A549 treated with DMSO at 1 μM for 4 hours (cell line): Measurements from ENCODE around the gene SELENOP. TPM values are rescaled to one million over a fixed set of nuclear protein-coding genes. Genes with fewer than 3 reads are reported as not detected.

ENCODE experiments used
- total RNA-seq: library from RNA; stranded (reverse); fragments of 200-300 nt; extraction: Qiagen RNA extraction; gene quantifications from 5 replicates; pipeline ENCODE4 v1.2.3, GENCODE V29; 2022; ENCODE audit warnings: low read depth

The SELENOP gene
- total RNA-seq = 0.10 to 0.72 TPM (median 0.42 TPM) in 5 replicates

DNA sequence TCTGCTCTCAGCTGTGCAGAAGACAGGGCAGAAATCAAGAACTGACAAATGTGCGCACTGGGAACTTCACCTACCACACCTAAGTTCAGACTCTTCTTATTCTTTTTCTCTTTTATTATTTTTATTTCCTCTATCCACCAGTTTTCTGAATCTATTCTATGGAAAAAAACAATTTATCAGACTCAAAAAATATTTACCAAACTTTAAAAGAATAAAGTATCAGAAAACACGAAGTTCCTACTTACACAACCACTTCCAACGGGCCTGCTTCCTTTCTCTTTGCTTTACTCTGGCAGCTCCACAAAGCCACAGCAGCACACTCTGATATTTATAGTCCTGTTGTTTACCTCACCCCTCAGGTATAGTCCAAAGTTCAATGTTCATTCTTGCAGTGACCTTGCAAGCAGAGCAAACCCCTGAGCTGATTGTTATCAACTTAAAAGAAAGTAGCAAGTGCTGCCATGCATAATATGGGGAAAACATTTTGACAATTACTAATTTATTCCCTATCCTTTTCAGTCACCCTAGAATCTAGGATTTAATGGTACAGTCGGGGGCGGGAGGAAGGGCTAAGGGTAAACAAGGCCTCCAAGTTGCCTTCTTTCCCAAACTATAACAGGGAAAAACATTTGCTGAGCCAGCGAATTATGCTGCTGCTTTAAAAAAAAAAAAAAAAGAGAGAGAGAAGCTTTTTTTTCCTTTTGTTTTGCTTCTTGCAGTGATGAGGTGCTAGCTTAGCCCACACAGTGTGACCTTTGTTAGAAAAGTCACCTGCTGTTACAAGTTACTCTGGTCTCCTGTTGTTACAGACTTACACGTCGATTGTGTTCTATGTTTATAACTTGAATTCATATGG is at the start of gene SELENOP:
Gene SELENOP (minus strand): TSS at position 302 of the 856 bp plus-strand sequence. CDS start 3,539 bp downstream, outside the sequence.

DNA sequence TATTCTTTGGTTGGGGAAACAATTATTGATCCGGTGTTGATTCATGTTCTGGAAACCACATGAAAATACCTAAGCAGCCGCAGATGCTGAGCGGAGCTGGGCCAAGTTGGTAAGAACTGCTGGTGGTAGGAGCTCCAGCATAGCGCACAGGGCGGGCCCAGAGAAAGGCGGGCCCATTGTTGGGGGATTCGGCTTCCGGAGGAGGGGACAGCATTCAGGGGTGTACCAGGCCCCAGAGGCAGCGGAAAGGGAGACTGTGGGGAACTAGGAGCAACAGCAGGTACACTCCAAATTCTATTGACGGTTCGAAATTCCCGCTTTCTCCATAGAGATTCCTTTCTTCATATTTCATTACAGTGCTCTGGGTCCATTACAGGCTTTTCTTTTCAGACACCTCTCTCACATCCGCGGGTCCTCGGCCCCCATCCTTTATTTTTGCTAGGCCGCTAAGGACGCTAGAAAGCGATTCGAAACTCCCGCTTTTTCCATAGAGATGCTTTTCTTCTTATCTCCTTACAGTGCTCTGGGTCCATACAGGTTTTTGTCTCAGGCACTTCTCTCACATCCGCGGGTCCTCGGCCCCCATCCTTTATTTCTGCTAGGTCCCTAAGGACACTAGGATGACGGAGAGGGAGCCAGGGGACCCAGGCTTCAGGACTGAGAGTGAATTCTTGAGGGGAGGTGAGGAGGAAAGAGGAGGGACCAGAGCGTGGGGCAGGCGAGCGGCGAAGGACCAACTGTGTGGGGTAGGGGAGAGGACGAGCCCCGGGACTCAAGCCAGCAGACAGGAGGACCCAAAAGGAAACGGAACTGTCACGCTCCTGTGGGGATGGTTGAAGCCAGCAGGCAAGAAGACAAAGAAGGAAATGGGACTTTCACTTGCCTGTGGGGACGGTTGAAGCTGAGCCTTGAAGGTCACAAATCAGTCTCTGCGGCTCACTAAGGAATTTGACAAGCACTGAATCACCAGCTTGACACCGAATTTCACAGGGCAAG is 54.8 kb downstream of the SELENOP start, which contains the start of gene CCDC152:
Gene CCDC152 (plus strand): TSS at position 213 of the 996 bp plus-strand sequence. CDS start 2,304 bp downstream, outside the sequence.

Other genes starting within 250 kb of the SELENOP start
- not detected in 5 replicates for gene CCDC152, start 55.1 kb downstream of the SELENOP start, total RNA-seq
- 1.9 to 3.0 TPM (median 2.4 TPM) in 5 replicates for gene ANXA2R, start 228.4 kb upstream of the SELENOP start, total RNA-seq